GM12891 (cell line): ENCODE measurements around the gene CACNB4.
A peak's percentile ranks its signal among the peaks of the same experiment; 100 is the strongest.

Experiments
- PAX5 ChIP-seq: IDR thresholded peaks from 2 replicates; pipeline ENCODE4 v1.6.1; 2011; ENCODE audit warnings: low read length, moderate library complexity, mild to moderate bottlenecking; ENCODE audit not compliant: insufficient read depth, severe bottlenecking
- POLR2A ChIP-seq: IDR thresholded peaks from 2 replicates; pipeline ENCODE4 v1.6.1; 2011; ENCODE audit warnings: low read depth, low read length, control low read depth
- POLR2AphosphoS5 ChIP-seq: IDR thresholded peaks from 2 replicates; pipeline ENCODE4 v1.6.1; 2011; ENCODE audit warnings: low read depth, low read length, control low read depth
- TAF1 ChIP-seq: IDR thresholded peaks from 2 replicates; pipeline ENCODE4 v1.6.1; 2011; ENCODE audit warnings: low read depth, low read length, control low read depth

GRCh38 chr2:152098496-152099366, at the start of gene CACNB4:
- TF ChIP-seq POLR2A (0 out of 2 replicates have a peak, but pooled peaks have one; percentile 18), TAF1 (no peak), POLR2AphosphoS5 (no peak), PAX5 (no peak)
